Kasumi-1 (cell line): ENCODE results near the gene NBPF12.
A peak's percentile ranks its signal among the peaks of the same experiment; 100 is the strongest.
"Not testable (repeated sequence)": the region's sequence is repeated elsewhere in the genome, so short reads cannot be mapped to it uniquely, and the experiment has no call there.

Experiments
- DNase-seq, 2 experiments: peaks; one replicate each; lab custom pipeline; 2025; lab: John Stamatoyannopoulos, UW

The NBPF12 gene

GRCh38 chr1:146938242-146938902, at the start of gene NBPF12:
NBPF12 (plus strand) TSS chr1:146938324; CDS start chr1:146960144, 21,820 bp downstream.
- DNase-seq = peak; percentile 52 to 78

- DNase-seq = not testable (repeated sequence)
Observed at GRCh38 chr1:146891355-146891754, 46.8 kb upstream of the NBPF12 start.

- DNase-seq = not testable (repeated sequence)
Observed at GRCh38 chr1:146892331-146892730, 45.8 kb upstream of the NBPF12 start.

- not testable (repeated sequence) for DNase-seq
Observed at GRCh38 chr1:146907565-146908261, 30.4 kb upstream of the NBPF12 start.

GRCh38 chr1:146912975-146913374, 25.1 kb upstream of the NBPF12 start:
- not testable (repeated sequence) for DNase-seq

- not testable (repeated sequence) for DNase-seq
Observed at GRCh38 chr1:146920811-146921210, 17.3 kb upstream of the NBPF12 start.

GRCh38 chr1:146922614-146923013, 15.5 kb upstream of the NBPF12 start:
- not testable (repeated sequence) for DNase-seq

- not testable (repeated sequence) for DNase-seq
Observed at GRCh38 chr1:146924106-146924505, 14.0 kb upstream of the NBPF12 start.

GRCh38 chr1:146926413-146926812, 11.7 kb upstream of the NBPF12 start:
- not testable (repeated sequence) for DNase-seq

GRCh38 chr1:146930225-146930624, 7.9 kb upstream of the NBPF12 start:
- not testable (repeated sequence) for DNase-seq

GRCh38 chr1:146934390-146935223, 3.5 kb upstream of the NBPF12 start:
- DNase-seq = not testable (repeated sequence)

GRCh38 chr1:146937462-146937861, 662 bp upstream of the NBPF12 start:
- not testable (repeated sequence) for DNase-seq

- DNase-seq = not testable (repeated sequence)
Observed at GRCh38 chr1:146938927-146939786, 1.0 kb downstream of the NBPF12 start.

GRCh38 chr1:146940293-146940692, 2.2 kb downstream of the NBPF12 start:
- not testable (repeated sequence) for DNase-seq

GRCh38 chr1:146943342-146943886, 5.3 kb downstream of the NBPF12 start:
- not testable (repeated sequence) for DNase-seq

GRCh38 chr1:146948127-146948526, 10.0 kb downstream of the NBPF12 start:
- not testable (repeated sequence) for DNase-seq

GRCh38 chr1:146964340-146964739, 26.2 kb downstream of the NBPF12 start:
- DNase-seq = not testable (repeated sequence)

GRCh38 chr1:146966351-146966750, 28.2 kb downstream of the NBPF12 start:
- not testable (repeated sequence) for DNase-seq

GRCh38 chr1:146970656-146971055, 32.5 kb downstream of the NBPF12 start:
- not testable (repeated sequence) for DNase-seq

- not testable (repeated sequence) for DNase-seq
Observed at GRCh38 chr1:146972681-146973080, 34.6 kb downstream of the NBPF12 start.

GRCh38 chr1:146985855-146986254, 47.7 kb downstream of the NBPF12 start:
- not testable (repeated sequence) for DNase-seq
